Activated T-cell treated with anti-CD3 and anti-CD28 coated beads for 24 hours (primary cell): Measurements from ENCODE around the gene AGTRAP.
A peak's percentile ranks its signal among the peaks of the same experiment; 100 is the strongest.

Experiments
- DNase-seq: peaks from one replicate; pipeline ENCODE4 v3.0.0-alpha.2; 2020; ENCODE audit warnings: low read depth

The AGTRAP gene

DNA sequence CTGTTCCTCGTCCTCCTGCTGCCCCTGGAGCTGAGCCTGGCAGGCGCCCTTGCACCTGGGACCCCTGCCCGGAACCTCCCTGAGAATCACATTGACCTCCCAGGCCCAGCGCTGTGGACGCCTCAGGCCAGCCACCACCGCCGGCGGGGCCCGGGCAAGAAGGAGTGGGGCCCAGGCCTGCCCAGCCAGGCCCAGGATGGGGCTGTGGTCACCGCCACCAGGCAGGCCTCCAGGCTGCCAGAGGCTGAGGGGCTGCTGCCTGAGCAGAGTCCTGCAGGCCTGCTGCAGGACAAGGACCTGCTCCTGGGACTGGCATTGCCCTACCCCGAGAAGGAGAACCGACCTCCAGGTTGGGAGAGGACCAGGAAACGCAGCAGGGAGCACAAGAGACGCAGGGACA, 29.6 kb upstream of the AGTRAP start:
- no peak for DNase-seq

DNA sequence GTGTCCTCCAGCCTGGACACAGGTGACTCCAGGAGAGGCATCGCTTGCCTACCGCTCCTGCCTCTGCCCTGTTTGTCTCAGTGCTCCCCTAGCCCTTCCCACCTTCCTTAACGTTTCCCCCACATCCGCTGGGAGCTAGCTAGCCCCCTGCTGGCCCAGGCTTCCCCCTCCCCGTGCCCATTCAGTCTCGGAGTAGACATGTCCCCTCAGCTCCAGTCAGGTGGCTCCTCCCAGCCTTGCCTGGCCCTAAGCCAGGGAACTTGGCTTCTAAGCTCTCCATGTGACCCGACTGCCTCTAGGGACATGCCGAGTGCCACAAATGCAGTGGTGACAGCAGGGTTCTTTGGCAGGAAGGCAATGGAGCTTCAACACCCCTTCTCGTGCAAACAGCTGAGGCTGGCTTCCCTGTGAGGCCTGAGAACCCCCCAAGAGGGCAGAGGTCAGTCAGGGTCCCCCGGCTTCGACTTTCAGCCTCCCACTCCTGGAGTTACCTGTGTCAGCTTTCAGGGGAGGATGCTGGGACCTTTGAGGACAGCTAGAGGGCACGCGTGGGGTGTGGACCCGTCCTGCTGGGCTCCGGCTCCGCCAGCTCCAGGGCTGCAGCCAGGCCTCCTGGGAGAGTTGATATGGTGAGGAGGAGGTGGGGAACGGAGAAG, 28.2 kb upstream of the AGTRAP start:
- no peak for DNase-seq

DNA sequence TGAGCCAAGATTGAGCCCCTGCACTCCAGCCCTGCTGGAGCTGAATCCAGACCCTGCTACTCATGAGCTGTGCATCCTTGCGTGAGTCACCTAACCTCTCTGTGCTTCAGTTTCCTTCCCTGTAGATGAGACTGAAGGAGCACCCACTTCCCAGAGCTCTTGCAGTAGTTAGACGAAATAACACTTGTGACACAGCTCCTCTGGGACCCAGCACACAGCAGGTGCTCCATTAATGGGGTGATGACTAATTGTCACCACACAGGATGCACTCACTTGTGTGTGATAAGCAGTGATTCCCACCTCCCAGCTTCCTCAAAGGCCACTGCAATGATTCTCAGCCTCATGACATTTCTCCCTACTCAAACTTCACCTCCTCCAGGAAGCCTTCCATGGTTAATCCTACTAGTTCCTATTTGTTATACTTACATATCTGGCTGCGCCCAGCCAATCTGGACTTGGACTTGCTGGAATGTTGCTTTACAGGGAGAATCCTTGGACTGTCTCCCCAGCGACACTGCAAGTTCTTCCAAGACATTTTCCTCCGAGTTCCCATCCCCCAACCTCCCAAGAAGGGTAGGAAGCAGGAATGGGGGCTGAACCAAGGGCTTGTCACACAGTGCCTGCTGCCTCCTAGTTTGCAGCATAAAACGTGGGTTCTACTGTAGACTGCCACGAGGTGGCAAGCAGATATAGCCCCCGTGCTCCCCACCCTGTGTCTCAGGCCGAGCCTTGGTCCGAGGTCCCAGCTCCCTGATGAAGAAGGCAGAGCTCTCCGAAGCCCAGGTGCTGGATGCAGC, 27.2 kb upstream of the AGTRAP start:
- DNase-seq: no peak

DNA sequence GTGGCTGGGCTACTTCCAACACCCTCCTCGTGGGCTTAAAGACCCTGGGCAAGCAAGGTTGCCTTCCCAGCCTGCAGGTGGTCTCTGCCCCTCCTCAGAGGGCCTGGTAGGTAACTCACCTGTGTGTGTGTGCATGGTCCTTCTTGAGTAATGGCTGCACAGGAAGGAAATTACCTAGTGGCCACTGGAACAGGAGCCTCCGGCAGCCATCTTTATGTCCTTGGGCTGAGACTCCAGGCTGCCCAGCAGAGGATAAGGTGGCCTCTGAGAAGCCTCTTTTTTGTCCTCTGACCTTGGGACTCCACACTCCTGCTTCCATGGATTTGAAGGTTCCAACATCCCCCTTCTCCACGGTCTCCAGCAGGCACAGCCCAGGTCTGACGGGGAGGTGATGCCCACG, 24.4 kb upstream of the AGTRAP start:
- no peak for DNase-seq

DNA sequence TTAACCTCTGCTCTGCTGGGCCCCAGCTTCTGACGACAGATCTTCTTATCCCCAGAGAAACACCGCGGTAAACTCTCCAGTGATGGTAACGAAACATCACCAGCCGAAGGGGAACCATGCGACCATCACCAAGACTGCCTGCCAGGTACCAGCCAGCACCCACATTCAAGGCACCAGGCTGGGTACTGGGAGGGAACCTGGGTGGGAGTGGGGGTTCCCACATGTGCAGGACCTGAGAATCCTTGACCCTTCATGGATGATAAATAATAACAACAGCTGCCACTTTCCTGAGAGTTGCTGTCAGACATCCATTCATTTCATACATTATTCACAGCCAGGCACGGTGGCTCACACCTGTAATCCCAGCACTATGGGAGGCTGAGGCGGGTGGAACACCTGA, 23.7 kb upstream of the AGTRAP start:
- DNase-seq: no peak

DNA sequence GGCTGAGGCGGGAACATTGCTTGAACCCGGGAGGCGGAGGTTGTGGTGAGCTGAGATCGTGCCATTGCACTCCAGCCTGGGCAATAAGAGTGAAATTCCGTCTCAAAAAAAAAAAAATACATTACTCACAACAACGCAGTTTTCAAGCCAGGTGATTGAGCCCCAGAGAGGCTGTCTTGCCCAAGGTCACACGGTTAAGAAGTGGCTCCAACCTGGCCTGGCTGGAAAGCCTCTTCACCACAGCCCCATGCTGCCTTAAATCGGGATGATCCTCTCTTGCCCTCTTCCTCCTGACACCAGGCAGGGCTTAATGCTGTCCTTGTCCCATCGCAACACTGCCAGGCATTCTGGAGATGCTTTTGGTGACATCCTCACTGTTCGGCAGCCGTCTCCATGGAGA, 22.8 kb upstream of the AGTRAP start:
- no peak for DNase-seq

DNA sequence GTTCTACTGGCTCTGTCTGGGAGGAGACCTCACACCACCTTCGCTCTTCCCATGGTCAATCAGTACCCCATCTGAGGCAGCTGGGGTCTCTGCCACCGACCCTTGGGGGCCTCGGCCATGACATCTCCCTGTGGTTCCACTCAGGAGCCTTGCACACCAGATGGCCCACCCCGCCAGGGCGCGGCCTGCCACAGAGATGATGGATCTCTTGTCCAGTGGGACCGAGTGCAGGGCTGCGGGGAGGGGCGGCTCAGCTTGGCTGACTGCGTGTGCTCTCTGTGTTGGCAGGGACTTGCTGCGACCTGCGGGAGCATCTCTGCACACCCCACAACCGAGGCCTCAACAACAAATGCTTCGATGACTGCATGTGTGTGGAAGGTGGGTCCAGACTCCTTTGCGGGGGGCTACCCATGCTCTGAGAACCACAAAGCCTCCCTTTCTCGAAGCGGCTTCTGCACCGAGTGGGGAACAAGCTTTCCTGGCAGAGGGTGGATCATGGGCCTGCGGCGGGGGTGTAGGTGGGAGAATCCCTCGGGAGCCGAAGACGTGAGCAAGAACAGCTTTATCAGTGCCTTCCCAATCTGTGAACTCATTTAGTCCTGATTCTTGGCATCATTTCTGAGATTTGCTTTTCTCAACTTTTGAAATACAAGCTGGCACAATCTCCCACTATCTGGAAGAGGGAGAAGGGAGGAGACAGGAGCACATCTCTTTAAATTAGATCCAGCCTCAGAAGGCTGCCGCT, 20.9 kb upstream of the AGTRAP start:
- DNase-seq: no peak

DNA sequence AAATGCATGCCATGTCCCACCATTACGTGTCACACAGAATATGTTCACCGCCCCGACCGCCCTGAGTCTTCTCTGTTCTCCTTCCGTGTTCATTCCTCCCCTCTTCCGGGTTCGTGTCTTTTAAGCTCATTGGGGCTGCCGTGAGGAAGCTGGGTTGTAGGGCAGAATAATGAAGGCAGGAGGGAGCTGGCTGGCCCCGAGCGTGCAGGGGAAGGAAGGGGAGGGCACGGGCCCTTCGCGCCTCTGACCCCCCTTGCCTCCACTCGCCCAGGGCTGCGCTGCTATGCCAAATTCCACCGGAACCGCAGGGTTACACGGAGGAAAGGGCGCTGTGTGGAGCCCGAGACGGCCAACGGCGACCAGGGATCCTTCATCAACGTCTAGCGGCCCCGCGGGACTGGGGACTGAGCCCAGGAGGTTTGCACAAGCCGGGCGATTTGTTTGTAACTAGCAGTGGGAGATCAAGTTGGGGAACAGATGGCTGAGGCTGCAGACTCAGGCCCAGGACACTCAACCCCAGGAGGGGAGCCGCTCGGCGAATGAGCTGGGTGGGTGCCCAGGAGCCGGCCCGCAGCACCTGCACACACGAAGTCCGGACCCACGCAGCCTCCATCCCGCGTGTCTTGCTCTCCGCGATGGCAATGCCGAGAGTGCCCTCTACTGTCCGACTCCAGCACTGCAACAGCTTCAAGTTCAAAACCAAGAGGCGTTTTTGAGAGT, 16.5 kb upstream of the AGTRAP start:
- DNase-seq: peak; percentile 78

DNA sequence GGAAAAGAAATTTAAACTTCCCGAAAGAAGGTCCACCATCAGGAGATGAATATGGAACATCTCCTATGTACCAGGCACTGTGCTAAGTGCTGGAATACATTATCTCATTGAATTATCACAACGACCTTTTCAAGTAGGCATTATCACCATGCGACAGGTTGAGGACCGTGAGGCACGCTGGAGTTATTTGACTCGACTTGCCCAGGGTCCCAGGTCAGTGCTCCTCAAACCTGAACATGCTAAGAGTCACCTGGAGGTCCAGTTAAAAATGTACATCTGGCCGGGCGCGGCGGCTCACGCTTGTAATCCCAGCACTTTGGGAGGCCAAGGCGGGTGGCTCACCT, 15.9 kb upstream of the AGTRAP start:
- DNase-seq: no peak

DNA sequence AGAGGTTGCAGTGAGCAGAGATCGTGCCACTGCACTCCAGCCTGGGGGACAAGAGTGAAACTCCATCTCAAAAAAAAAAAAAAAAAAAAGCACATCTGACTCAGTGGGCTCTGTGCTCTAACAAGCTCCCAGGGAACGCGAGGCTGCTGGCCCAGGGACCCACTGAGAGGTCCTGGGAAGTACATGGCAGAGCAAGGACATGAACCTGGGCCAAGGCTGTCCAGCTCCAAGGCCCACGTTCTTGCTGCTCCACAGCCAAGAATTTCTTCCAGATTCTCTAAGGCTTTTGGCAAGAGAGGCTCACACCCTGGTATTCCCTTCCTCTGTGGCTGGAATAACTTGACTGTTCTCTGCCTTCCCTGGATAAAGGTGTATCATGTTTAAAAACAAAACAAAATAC, 15.4 kb upstream of the AGTRAP start:
- DNase-seq: no peak

DNA sequence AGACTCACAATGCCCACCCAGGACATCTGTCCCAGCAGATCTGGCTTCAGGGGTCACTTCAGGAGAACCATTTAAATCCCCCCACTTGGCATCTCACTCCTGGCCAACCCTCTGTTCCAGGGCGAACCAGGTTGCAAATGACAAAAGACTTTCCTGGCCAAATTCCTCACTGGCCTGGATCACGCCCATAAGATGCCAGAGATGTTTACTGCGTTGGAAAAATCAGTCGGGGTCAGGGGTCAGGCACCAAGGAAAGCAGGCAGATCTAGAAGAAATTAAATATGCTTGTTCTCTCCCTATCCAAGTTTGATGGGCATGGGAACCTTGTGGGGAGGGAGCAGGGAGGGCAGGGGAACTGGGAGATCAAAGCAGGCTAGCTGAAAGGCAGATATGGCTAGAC, 14.6 kb upstream of the AGTRAP start:
- DNase-seq: no peak

DNA sequence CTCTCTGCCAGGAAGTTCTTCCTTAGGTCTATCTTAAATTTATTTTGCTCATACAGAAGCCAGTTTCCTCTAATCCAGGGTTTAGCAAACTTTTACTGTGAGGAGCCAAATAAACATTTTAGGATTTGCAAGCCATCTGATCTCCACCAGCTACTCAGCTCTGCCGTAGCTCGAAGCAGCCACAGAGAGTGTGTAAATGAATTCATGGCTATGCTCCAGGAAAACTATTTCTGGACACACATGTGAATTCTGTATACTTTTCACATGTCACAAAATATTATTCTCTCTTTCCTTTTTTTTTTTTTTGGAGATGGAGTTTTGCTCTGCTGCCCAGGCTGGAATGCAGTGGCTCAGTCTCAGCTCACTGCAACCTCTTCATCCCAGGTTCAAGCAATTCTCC, 13.4 kb upstream of the AGTRAP start:
- no peak for DNase-seq

DNA sequence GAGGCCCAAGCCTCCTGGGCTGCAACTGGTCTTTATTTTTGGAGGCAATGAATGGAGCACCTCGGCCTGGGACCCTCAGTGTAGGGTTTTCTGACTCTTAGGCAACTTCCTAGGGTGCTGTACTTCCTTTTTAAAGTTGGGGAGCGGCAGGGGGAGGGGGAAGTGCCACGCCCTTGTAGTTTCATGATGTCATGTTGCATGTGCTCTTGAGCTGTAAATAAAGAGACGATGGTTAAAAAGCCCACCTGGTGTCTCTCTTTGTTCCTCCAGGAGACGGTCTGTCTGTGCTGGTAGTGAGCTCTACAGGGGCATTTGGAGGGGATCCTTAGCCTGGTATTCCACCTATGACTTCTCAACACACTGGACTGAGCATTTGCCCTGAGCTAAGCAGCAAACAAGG, 10.3 kb upstream of the AGTRAP start:
- DNase-seq: no peak

DNA sequence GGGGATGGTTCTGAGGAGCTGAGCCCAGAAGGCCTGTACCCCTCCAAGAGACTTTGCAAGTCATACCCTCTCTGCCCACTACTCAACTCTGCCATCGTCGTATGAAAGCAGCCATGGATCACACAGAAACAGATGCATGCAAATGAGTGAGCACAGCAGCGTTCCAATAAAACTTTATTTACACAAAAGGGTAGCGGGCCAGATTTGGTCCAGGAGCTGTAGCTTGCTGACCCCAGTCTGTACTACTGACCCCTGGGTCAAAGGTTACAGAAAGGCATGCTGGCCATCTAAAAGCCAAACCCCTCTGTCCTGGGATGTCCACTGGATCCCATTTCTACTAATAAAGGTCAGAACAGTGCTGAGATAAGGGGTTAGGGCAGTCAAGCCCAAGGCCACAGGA, 8.8 kb upstream of the AGTRAP start:
- DNase-seq: no peak

DNA sequence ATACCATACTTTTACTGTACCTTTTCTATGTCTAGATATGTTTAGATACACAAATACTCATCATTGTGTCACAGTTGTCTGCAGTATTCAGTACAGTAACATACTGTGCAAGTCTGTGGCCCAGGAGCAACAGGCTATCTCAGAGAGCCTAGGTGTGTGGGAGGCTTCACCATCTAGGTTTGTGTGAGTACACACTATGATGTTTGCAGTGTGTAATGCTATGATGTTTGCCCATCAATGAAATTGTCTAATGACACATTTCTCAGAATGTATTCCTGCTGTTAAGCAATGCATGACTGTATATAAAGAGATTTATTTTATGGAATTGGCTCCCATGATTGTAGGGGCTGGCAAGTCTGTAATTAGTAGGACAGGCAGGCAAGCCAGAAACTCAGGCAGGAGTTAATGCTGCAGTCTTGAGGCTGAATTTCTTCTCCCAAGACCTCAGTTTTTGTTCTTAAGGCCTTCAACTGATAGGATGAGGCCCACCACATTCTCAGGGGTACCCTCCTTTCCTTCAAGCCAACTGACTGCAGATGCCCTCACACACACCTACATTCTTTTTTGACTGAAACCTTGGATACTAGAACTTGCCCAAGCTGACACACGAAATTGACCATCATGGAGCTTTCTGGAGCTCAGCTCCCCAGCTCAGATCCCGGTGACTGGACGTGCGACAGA, 7.7 kb upstream of the AGTRAP start:
- no peak for DNase-seq

DNA sequence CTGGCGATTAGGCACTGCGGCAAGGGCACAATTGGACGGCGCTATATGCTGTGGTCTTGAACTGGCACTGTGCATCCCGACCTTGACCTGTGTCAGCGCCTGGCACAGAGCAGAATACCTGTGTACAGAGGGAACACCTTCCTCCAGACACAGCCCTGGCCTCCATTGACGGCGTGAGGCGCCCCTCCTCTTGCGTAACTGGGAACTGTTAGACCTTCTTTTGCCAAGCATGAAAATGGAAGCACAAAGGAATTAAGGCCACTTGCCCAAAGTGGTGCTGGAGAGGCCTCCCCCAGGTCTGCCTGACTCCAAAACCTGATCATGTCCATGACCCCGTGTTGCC, 6.8 kb upstream of the AGTRAP start:
- no peak for DNase-seq

DNA sequence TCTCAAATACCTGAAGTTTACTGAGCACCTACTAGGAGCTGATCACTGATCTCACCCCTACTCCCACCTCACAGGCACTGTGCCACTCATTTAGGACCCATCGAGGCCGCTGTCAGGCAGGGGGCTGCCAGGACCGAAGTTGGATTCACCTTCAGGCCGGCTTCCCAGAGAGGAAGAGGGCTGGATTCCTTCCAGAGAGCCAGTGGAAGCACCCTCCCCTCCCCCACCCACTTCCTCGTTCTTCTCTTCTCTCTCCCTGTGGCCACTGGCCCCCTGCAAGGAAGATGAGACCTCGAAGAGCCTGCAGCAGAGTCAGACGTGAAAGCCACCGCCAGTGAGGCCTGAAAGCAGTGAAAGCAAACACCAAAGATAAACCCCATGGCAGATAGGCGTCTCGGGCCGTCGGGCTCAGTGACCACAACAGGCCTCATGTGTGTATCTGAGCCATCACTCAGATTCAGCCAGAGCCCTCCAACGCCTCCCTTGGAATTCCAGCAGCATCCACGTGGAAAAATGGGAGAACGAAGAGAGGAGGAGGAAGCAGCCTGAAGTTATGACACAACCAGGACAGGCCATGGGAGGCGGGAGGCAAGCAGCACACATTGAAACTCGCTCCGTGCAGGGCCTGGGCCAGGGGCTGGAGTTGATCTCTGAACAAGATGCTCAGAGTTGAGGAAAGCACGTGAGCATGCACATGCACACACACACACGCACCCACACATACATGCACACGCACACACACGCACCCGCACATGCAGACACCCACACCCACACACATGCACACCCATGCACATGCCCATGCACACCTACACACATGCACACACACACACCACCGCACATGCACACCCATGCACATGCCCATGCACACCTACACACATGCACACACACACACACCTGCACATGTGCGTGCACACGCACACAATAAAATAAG, 6.2 kb upstream of the AGTRAP start:
- no peak for DNase-seq

DNA sequence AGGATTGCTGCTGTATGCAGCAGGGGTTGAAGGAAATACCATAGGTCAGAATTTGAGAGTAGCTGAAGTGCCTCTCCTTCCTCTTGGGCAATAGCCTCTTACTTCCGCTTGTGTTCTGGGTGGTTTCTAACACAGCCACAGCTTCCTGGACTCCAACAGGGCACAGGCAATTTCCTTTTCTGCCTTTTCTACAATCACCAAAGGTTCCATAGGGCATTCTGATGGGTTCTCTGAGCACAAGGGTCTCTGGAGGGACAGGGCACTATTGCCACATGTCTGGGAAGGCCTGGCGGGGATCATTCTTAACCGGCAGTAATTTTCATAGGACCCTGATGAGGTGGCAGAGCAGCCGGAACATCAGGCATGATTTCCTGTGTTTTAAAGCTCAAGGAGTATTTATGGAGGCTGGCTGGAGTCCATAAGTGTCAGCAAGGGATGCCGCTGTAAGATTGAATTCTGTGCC, 5.5 kb upstream of the AGTRAP start:
- DNase-seq: peak; percentile 19

DNA sequence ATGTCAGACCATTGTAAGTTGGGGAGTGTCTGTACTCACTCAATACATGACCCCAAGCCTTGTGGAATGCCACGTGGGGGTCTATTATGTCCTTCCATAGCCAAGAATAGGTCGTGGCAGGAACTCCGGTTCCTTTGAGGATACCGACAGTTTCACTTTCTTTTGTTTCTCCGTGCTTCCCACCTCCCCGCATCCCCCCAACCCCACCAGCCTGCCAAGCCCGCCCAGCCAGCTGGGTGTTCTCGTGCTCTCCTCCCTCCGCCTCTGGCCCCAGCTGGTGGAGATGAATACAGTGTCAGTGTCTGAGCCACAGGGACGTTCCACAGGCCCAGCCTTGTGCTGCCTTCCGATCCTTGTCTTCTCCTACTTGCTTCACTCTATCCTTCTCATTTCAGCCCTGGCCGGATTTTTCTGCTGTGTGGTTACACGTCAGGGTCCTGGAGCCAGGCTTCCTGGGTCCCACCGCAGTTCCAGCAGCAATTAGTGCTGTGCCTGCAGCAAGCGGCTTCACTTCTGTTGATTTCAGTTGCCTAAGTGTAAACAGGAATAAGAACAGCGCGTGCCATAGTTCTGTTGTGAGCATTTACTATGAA, 4.1 kb upstream of the AGTRAP start:
- DNase-seq: peak; percentile 7

DNA sequence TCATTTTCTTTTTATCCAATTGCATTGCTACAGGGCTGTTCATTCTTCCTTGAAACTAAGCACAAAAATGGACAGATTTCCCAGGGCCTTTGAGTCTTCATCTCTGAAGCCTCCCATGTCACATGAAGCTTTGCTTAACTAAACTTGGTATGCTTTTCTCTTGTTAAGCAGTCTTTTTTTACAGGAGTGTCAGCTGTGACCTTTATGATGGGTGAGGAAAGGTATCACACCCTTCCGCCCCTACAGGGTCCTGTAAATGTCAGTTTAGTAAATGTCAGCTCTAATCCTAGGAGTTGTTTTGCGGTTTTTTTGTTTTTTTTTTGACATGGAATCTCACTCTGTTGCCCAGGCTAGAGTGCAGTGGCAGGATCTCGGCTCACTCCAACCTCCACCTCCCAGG, 2.6 kb upstream of the AGTRAP start:
- no peak for DNase-seq

DNA sequence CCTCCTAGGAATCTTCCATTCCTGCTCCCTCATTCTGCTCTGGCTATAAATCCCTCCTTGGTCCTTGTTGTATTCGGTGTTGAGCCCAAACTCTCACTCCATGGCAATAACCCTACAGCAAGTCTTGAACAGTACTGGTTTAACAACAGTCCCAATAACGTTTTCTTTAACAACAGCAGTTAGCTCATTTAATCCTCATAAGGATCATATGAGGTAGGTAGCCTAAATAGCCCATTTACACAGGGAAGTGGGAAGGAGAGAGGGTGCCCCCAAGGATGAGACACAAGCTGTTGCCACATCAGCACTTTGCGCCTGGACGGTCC, 444 bp upstream of the AGTRAP start:
- no peak for DNase-seq
